Right hindlimb (tissue), 1 donor: ENCODE measurements around the gene PGBD5.

Source experiments
- DNase-seq: peaks from one replicate; pipeline ENCODE4 v3.0.0-alpha.2; 2018

PGBD5 gene

GRCh38 chr1:230394134-230394533 lies 32.0 kb downstream of the PGBD5 start:
- no peak for DNase-seq

- no peak for DNase-seq
These were observed 32.4 kb downstream of the PGBD5 start for GRCh38 chr1:230393722-230394121.

GRCh38 chr1:230392920-230393521 lies 33.1 kb downstream of the PGBD5 start:
- DNase-seq: no peak

- no peak for DNase-seq
These were observed 33.6 kb downstream of the PGBD5 start for GRCh38 chr1:230392536-230392909.

- DNase-seq: no peak
These were observed 34.2 kb downstream of the PGBD5 start for GRCh38 chr1:230391776-230392535.

GRCh38 chr1:230390371-230390770 lies 35.8 kb downstream of the PGBD5 start:
- no peak for DNase-seq

- DNase-seq: no peak
These were observed 38.3 kb downstream of the PGBD5 start for GRCh38 chr1:230387876-230388275.

- no peak for DNase-seq
These were observed 38.8 kb downstream of the PGBD5 start for GRCh38 chr1:230387296-230387695.

GRCh38 chr1:230386637-230387262 lies 39.4 kb downstream of the PGBD5 start:
- no peak for DNase-seq

- no peak for DNase-seq
These were observed 40.2 kb downstream of the PGBD5 start for GRCh38 chr1:230385930-230386329.

GRCh38 chr1:230385158-230385450 lies 41.0 kb downstream of the PGBD5 start:
- no peak for DNase-seq

- no peak for DNase-seq
These were observed 41.6 kb downstream of the PGBD5 start for GRCh38 chr1:230384380-230385157.

GRCh38 chr1:230383425-230383824 lies 42.7 kb downstream of the PGBD5 start:
- DNase-seq: no peak

GRCh38 chr1:230382001-230382491 lies 44.1 kb downstream of the PGBD5 start:
- DNase-seq: no peak

- DNase-seq: no peak
These were observed 44.5 kb downstream of the PGBD5 start for GRCh38 chr1:230381585-230381984.

- no peak for DNase-seq
These were observed 45.1 kb downstream of the PGBD5 start for GRCh38 chr1:230381049-230381467.

GRCh38 chr1:230379928-230380327 lies 46.2 kb downstream of the PGBD5 start:
- DNase-seq: no peak

- no peak for DNase-seq
These were observed 46.7 kb downstream of the PGBD5 start for GRCh38 chr1:230379462-230379861.

- no peak for DNase-seq
These were observed 48.3 kb downstream of the PGBD5 start for GRCh38 chr1:230377851-230378250.

- no peak for DNase-seq
These were observed 48.8 kb downstream of the PGBD5 start for GRCh38 chr1:230377324-230377723.

GRCh38 chr1:230376296-230376695 lies 49.8 kb downstream of the PGBD5 start:
- no peak for DNase-seq

- DNase-seq: peak; percentile 54
These were observed 50.4 kb downstream of the PGBD5 start for GRCh38 chr1:230375780-230376179.

- DNase-seq: no peak
These were observed 51.0 kb downstream of the PGBD5 start for GRCh38 chr1:230375147-230375546.
